Right lobe of liver (tissue), 4 donors: Measurements from ENCODE around the gene NELL2.

Experiments used
- POLR2A ChIP-seq: fragments of 450-650 bp; IDR thresholded peaks from one replicate; pipeline ENCODE4 v1.6.1; 2017; ENCODE audit warnings: antibody characterized with exemption, mild to moderate bottlenecking
- TF ChIP-seq, protein P1 (sequence below), 4 donors: fragments of 200-600 bp in 3 of 4; fragments of 450-650 bp in 1 of 4; IDR thresholded peaks; one replicate each; pipeline versions ENCODE4 v1.5.1 to v1.8.0; 2016 to 2022; ENCODE audit warnings: antibody characterized with exemption in 4 of 4, mild to moderate bottlenecking in 2 of 4
- donor health status: DM: no; HTN: no; CAD: no.
- donor health status: DM: no; HTN: no; CAD: no.
- donor health status: DM: no; HTN: yes; CAD: no.

DNA sequence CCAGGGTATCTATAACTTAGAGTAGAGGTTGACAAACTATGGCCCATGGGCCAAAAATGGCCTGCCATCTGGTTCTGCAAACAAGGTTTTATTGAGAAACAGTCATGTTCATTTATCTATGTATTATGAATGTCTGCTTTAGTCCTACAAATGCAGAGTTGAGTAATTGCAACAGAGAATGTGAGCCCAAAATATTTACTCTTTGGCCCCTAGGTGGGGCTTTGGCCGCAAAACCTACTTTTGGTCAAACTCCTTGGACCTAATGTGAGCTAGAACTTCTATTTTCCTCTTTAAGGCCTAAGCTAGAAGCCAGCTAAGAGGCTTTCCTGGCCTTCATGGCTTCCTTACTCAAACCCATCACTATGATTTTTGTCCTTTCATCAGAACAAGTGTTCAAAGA lies 379.1 kb downstream of the NELL2 start:
- TF ChIP-seq, protein P1, sequence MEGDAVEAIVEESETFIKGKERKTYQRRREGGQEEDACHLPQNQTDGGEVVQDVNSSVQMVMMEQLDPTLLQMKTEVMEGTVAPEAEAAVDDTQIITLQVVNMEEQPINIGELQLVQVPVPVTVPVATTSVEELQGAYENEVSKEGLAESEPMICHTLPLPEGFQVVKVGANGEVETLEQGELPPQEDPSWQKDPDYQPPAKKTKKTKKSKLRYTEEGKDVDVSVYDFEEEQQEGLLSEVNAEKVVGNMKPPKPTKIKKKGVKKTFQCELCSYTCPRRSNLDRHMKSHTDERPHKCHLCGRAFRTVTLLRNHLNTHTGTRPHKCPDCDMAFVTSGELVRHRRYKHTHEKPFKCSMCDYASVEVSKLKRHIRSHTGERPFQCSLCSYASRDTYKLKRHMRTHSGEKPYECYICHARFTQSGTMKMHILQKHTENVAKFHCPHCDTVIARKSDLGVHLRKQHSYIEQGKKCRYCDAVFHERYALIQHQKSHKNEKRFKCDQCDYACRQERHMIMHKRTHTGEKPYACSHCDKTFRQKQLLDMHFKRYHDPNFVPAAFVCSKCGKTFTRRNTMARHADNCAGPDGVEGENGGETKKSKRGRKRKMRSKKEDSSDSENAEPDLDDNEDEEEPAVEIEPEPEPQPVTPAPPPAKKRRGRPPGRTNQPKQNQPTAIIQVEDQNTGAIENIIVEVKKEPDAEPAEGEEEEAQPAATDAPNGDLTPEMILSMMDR (IDR thresholded peaks at IDR 0.05), result no peak
- TF ChIP-seq POLR2A, result no peak
